HG03571 (cell line): ENCODE results near the gene TRMT11.

Experiments used
- ATAC-seq: cut with Tn5 transposase; IDR thresholded peaks from one replicate; pipeline ENCODE4 v1.9.1; 2021; ENCODE audit not compliant: unreplicated experiment

The TRMT11 gene

GRCh38 chr6:126072172-126072571, 85.8 kb downstream of the TRMT11 start:
- no peak for ATAC-seq

GRCh38 chr6:126072834-126073233, 86.5 kb downstream of the TRMT11 start:
- no peak for ATAC-seq

- ATAC-seq = no peak
Observed at GRCh38 chr6:126075335-126076071, 89.2 kb downstream of the TRMT11 start.

- no peak for ATAC-seq
Observed at GRCh38 chr6:126076992-126077664, 90.8 kb downstream of the TRMT11 start.

- ATAC-seq = no peak
Observed at GRCh38 chr6:126077810-126078776, 91.8 kb downstream of the TRMT11 start.

GRCh38 chr6:126083875-126084274, 97.5 kb downstream of the TRMT11 start:
- ATAC-seq = no peak

- peak; percentile 71 for ATAC-seq
Observed at GRCh38 chr6:126086560-126086959, 100.2 kb downstream of the TRMT11 start.
